ENCODE results near the gene SERF2.

Gene SERF2

DNA sequence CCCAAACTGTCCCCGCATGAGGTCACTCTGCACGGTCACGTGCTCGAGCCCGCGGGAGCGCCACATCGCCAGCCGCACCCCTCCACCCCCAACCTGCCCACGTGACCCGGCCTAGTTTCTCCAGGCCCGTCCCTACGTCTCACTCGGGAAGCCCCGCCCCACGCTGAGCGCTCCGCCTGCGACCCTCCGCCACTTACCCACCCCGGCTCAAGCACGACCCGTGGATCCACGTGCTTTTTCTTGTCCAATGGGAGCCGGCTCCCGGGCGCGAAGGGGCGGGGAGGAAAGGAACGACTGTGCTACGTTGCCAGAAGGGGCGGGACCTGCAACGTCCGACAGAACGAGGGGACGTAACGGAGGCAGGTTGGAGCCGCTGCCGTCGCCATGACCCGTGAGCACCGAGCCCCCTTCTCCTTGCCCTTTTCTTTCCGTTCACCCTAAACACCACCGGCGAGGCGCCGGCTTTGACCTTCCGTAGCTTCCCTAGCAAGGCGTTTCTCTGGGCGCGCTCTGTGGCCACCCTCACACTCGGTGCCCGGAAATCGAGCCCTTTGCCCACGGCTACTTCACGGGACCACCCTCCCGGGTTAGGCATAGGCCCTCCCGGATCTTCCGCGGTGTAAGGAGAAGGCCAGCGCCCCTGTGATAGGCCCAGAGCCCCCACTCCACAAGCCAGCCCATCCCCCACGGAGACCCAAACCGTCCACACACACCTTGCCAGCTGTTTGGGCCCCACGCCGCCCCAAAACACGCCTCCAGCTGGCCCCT, at the start of gene SERF2:
Gene SERF2, plus strand, starts transcription at position 328 of the 768 bp plus-strand sequence. Its CDS starts 57 bp downstream, at position 385.
- DNase-seq = peak; percentile 97 to 100 (median 100)

DNA sequence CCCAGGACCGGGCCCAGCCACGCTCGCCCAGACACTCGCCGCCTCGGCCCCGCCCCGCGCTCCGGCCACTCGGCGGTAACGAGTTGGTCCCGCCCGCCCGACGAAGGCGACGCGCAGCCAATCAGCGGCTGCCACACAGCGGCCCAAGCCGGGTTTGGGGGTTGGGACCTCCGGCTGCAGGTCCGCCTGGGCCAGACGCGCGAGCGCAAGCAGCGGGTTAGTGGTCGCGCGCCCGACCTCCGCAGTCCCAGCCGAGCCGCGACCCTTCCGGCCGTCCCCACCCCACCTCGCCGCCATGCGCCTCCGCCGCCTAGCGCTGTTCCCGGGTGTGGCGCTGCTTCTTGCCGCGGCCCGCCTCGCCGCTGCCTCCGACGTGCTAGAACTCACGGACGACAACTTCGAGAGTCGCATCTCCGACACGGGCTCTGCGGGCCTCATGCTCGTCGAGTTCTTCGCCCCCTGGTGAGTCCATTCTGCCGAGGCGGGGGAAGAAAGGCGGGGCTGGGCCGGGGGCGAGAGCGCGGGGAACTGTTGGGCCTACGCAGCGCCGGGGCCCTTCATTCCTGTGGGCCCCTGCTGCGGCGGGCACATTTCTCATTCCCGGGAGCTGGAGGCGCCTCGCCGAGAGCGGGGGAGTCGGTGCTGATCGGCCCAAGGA, 45.7 kb upstream of the SERF2 start, which contains the start of gene PDIA3:
Gene PDIA3, plus strand, starts transcription at position 194 of the 658 bp plus-strand sequence. Its CDS starts 102 bp downstream, at position 296.
- DNase-seq = peak; percentile 52 to 96 (median 88)

DNA sequence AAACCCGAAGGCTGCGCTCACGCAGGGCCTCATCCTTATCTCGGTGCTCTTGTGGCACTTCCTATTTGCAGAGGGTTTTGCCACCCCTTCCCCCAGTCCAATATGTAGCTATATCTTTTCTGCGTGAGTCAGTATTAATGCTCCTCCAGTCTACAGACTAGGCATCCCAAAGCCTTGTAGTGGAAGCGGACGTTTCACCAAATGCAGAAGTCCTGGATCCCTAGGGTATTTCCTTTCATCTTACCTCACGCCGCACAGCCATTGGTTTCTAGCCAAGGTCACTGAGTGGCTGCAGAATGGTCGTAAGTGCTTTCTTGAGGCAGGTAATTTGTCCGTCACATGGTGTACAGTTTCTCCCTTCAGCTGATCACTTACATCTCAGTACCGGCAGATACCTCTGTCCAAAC, 45.2 kb upstream of the SERF2 start:
- peak in 5 of 56 donors; percentile 21 to 52 (median 23) for DNase-seq

DNA sequence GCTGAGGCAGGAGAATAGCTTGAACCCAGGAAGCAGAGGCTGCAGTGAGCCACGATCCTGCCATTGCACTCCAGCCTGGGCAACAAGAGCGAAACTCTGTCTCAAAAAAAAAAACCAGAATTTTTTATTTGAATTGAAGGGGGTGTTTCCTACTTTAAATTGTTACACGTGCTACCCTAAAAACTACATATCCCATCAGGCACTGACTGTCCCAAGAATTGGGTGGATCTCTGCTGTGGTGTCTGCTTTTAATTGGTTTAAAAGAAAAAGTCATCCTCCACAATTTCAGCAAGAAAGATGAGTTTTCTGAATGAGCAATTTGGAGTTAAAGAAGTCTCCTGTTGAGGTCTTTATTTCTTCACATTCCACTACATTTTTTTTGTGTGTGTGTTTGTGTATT, 43.7 kb upstream of the SERF2 start:
- no peak for DNase-seq

DNA sequence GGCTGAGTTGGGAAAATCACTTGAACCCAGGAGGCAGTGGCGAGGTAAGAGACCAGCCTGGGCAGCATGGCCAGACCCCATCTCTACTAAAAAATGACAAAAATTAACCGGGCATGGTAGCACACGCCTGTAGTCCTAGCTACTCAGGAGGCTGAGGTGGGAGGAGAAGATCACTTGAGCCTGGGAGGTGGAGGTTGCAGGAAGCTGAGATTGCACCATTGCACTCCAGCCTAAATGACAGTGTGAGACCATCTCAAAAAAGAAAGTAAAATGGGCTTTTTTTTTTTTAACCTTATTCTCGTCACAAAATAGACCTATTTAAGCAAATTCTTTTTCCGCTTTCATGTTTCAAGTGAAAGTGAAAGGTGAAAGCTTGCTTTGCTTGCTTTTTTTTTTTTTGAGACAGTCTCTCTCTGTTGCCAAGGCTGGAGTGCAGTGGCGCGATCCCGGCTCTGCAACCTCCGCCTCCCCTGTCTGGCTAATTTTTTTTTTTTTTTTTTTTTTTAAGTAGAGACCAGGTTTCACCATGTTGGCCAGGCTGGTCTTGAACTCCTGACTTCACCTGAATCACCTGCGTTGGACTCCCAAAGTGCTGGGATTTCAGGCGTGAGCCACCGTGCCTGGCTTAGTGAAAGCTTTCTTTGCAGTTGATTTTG, 42.3 kb upstream of the SERF2 start:
- DNase-seq = no peak

DNA sequence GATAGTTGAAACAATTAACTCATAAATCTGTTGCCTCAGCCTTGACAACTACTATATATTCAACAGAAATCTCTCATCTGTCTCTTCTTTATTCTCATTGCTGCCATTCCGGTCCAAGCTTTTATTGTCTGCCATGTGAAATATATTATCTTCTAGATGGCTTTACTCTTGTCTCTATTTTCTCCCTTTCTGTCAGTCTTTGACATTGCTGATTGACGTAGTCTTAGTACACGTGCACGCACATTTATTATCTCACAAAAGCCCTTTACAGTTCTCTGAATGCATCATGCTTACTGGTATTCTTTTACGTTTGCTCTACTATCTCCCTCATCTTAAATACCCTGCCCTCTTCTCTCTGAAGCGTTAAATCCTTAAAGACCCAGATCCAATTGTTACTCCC, 40.2 kb upstream of the SERF2 start:
- DNase-seq = no peak

DNA sequence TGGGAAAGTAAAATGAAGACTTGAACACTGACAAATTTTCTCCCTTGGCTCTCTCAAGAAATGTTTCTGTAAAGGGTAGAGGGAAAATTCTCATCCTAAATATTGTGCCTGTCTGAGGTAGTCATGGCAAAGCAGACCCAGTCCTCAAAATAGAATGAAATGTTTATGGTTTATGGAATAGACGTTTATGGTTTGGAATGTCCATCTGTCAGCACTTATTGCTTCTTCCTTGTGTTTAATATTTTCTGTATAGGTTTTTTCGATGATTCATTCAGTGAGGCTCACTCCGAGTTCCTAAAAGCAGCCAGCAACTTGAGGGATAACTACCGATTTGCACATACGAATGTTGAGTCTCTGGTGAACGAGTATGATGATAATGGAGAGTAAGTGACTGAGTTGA, 29.3 kb upstream of the SERF2 start:
- no peak for DNase-seq

DNA sequence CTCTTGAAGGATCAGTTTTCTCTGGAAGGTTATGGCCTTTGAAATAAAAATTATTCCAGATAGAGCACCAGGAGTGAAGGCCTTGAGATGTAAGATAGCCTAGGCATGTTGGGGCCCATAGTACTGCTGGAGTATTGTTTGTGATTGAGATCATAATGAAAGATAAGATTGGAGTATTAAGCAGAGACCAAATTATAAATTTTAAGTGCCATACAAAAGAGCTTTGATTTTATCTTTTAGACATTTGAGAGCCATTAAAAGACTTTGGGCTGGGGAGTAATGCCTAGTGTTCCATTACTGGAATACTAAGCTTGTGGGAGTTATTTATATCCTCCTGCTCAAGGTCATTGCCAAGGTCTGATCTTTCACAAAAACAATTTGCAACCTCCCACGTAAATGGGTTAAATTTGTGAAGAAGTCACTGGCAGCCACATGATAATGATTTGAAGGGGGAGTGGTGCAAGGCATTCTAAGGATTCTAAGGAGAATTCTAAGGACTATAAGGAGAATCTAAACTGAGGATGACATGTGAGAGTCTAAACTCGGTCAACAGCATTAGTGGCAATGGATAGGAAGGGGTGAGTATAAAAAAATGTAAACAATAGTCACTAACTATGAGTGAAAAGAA, 28.2 kb upstream of the SERF2 start:
- no peak for DNase-seq

DNA sequence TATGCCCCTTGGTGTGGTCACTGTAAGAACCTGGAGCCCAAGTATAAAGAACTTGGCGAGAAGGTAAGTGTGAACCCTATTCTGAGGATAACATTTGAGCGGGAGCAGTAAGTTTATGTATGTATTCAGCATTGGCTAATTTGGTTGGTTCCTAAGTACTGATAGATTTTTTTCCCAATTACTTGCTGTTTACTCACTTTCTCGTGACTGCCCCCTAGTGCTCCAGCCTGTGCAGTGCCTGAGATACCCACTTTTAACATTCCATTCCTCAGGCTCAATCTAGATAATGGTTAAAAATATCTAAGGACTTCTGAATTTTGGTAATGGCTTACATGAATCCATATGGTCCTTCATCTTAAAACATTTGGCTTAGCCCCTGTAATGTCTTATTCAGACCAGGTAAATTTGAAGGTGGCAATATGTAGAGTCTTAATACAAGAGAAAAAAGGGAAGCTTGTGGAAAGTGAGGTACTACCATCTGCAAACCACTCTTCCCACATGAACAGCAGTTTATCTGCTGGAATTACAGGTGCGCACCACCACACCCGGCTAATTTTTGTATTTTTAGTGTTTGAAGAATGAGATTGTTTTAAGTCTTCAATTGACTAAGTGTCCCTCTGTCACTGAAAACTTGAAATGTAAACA, 22.4 kb upstream of the SERF2 start:
- DNase-seq = peak in 25 of 56 donors; percentile 2 to 77 (median 17)

DNA sequence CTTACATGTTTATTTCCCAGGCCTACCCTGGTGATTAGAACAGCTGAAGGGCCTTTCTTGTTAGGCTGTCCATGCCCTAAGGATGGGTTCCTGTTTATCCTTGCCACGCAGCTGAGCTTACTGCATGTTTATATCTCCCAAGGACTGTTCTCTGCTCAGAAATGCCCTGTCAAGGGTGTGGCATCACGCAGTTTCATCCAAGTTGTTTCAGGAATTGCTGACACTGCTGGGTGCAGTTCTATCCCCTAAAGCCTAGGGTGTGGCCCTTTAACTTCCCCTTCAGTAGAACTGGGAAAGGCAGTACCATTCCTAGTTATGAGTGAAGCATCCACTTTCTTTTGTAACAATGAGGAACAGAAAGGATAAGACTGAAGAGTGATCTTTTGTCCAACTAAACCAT, 20.3 kb upstream of the SERF2 start:
- no peak for DNase-seq

DNA sequence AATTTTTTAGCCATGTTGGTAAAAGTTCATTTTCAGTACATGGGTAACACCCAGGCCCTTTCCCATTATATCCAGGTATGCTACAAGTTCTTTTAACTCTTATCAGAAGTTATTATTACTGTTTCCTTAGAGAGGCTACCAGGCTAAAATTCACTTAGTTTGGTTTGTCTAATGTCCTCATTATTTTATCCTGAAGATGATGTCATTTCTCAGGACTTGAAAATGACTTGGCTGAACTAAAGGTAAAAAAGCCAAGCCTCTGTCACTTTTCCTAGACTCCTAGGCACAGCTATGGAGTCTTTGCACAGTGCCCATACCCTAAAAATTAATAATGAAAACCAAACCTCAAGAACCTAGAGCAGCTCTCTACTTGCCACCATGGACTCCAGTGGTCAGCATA, 19.5 kb upstream of the SERF2 start:
- no peak for DNase-seq

DNA sequence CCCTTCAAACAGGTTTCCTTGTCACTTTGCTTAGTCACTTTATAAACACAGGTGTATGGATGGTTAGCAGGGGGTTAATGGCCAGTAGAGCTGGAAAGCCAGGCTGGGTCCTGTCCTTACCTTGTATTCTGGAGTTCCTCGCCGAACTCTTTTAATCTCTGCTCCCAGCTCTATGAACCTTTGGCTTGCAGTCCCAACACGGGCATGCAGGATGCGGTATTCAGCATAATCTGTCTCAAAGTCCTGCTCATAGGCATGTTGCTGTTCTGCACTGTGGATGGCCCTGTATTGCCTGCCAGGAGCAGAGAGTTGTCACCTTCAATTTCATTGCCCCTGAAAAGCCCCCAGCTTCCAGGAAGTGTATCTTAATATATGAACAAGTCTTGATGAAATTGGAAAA, 18.1 kb upstream of the SERF2 start:
- DNase-seq = no peak

DNA sequence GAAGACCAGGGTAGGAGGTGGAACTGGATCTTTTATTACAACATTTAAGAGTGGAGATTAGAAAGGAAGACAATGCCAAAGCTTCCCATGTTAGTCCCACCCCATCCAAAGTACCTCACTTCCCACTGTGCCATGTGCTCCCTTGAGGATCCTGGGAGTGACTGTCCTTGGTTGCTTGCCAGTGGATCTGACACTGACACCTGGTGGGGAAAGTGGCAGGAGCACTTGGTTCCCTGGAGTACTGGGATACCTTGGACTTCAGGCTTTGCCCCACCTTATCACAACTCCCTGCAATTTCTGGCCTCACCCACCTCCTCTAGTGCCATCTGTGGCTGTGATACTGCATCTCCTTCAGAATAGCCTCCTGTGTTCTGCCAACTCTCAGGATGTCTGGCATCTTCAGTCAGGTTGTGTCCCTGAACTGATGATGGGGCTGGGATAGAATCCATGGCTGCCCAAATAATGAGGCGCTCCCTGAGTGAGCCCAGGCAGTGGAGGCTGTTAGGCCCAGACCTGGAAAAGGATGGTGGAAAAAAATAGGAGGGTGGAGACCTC, 16.6 kb upstream of the SERF2 start:
- peak in 10 of 56 donors; percentile 5 to 39 (median 20) for DNase-seq

DNA sequence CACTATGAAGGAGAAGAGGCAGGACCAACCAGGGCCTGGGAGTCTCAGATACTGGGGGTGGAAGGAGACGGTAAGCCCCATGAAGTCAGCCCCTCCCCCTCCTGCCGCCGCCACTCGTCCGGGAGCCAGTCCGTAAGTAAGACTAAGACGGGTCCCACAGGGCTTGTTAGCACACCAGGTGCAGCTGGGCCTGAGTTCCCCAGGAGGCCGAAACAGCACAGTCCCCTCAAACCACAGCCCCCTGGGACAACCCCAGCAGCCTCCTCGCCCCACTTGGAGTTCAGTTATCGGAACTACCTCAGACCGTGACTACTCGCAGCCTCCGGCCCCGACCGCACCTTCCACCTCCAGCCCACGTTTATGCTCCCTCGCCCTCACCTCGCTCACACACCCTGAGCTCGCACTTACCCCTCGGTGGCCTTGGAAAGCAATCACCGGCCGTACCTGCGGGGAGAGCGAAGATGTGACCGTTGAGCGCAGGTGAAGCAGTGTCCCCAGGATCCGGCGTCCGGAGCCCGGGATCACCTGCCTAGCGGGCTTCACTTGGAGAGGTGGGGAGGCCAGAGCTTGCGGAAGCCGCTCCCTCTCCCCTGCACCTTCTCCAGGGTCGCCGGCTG, 15.9 kb upstream of the SERF2 start:
- peak in 2 of 56 donors; percentile 12 to 31 for DNase-seq

DNA sequence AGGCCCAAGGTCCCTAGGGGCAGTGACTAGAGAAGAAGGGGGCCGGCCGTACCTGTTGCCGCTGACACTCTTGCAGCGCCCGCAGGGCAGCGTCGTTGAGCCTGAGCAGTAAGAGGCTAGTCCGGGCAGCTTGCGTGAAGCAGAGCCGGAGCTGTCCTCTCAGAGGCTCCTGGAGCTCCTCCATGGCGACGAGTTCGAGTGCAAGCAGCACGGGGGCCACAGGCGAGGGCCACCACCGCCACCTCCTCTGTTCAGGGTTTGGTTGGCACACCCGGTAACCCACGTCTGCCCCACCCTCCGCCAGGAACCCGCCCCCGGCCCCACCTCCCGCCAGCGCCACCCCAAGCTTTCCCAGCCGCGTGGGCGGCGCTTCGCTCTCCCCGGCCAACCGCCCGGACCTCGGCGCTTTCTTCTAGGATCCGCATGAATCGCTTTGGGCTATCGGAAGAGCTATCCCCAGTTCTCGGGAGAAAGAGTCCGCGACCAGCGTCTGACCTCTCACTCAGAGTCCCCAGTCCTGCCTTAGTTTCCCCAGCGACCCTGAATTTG, 15.3 kb upstream of the SERF2 start, which contains the start of gene ELL3:
Gene ELL3, minus strand, starts transcription at position 249 of the 549 bp plus-strand sequence. Its CDS starts 65 bp downstream, at position 184.
- peak in 42 of 56 donors; percentile 15 to 73 (median 48) for DNase-seq

DNA sequence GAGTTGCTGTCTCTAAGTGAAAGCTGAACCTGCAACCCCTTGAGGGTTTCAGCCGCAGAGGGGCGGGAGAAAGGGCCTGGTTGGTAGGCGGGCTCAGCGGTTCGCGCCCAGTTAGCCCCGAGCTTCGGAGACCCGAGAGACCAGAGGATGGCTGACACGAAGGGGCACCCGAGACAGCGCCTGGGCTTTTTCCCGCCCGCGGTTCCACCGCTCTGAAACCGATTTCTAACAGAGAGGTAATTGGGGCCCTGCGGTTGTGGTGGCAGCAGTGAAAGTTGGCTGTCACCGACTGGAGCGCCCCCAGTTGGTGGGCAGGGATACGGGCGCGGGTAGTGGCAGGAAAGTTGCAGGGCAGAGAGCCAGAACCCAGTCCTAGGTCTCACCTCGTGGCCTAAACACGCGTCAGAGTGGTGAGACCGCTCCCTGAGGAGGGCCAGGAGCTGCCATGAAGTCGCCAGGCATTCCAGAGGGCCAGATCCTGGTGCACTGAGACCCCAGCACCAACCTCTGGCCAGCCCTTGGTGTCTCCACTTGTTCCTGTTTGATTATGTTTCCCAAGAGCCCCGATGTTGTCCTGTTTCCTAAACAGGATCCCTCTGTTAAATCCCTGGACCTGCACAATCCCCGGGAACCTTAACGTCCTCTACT, 14.7 kb upstream of the SERF2 start:
- DNase-seq = peak in 44 of 56 donors; percentile 26 to 74 (median 54)

DNA sequence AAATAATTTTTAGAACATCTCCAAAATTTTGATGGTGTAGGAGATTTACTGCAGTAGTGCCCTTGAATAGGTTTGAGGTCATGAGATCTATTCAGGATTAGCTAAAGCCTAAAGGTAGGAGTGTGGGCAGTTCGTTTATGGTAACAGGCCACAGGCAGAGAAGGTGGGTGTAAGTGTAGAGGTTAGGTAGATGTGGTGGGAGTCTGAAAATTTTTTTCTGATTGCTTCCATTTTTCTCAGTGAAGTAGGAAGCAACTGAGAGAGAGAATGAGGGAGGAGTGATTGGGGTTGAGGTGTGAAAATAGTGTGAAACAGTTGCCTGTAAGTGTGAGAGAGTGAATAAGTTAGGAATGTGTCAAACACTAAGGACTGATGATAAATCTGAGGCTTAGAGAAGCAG, 13.1 kb upstream of the SERF2 start:
- no peak for DNase-seq

DNA sequence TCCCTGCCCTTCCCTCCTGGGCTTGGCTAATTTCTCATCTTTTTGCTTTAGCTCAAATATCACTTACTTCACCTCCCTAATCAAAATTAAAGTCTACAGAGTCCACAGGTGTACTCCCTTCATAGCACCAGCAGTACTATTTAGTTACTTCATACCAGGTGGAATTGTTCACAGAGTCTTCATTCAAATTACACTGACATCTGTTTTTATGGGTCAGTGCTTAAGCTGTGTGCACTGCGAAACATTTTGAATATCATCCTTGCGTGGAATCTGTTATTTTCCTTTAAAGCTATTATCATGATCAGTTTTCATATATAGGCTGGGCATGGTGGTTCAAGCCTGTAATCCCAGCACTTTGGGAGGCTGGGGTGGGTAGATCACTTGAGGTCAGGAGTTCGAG, 2.7 kb upstream of the SERF2 start:
- no peak for DNase-seq

DNA sequence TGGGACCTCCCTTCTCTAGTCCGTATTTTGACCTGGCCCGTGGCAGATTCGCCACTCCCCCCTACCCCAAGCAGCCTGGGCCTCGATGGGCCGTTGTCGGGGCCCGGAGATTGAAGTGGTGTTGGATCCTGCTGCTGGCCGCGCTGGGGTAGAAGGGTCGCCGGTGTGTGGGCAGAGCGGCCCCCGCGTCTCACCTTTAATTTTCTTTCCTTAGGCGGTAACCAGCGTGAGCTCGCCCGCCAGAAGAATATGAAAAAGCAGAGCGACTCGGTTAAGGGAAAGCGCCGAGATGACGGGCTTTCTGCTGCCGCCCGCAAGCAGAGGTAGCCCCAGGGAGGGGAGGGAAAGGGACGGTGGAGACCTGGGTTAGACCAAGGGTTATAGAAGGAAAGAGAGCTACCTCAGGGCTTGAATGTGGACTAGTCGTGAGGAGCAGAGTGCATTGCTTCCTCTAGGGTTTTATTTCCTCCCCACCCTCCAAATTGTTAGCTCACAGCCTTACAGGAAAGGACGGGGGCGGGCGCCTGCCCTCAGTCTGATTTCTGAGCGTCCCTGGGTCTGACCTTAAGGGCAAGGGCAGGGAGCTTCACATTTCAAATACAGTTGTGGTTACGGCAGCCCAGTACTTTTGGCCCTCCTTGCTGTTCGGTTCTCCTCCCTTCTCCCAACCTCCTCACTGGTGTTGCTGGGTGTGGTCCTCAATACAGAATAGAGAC, 799 bp downstream of the SERF2 start:
- peak in 3 of 56 donors; percentile 21 to 55 (median 49) for DNase-seq
